HepG2 (cell line): ENCODE measurements around the gene COMT. TPM values are rescaled to one million over a fixed set of nuclear protein-coding genes. Genes with fewer than 3 reads are reported as not detected.

Experiments
- ATAC-seq: fragments of 200-7000 bp; cut with Tn5 transposase; 3 replicates; pipeline ENCODE4 v1.9.1; 2020; ENCODE audit warnings: mild to moderate bottlenecking, moderate library complexity
- BruUV-seq: library from RNA; stranded (reverse); fragments of 400-500 nt; replicated peaks from 2 replicates; lab custom pipeline; 2021; lab: Mats Ljungman, UMichigan
- CTCF ChIA-PET: fragments of 300-600 bp; formaldehyde crosslinking; extraction: SDS; loops from one replicate; lab custom pipeline; 2021; ENCODE audit warnings: low total read pairs, inconsistent platforms, low intra/inter-chr PET ratio; lab: Yijun Ruan, JAX
- POLR2A ChIA-PET: fragments of 350-600 bp; sonication (Branson Sonifier 250); formaldehyde crosslinking; loops from one replicate; lab custom pipeline; 2020; ENCODE audit warnings: antibody characterized with exemption, inconsistent platforms; lab: Yijun Ruan, JAX
- DNase-seq: peaks from one replicate; pipeline ENCODE4 v3.0.0-alpha.2; 2015; ENCODE audit warnings: low spot score
- FAIRE-seq: peaks from 3 replicates; lab custom pipeline; 2011; peaks lifted over from hg19 to GRCh38; lab: Jason Lieb, UNC
- H2AFZ ChIP-seq: one replicate; pipeline ENCODE4 v1.6.1; 2011; ENCODE audit warnings: low read length, inconsistent platforms
- H3K27ac ChIP-seq: fragments of 300-600 bp; 3 replicates; pipeline ENCODE4 v1.8.0; 2011; ENCODE audit warnings: mixed run types, mild to moderate bottlenecking, mixed read lengths, low read length, inconsistent platforms; ENCODE audit not compliant: insufficient read depth; ENCODE audit errors: extremely low read length
- H3K27me3 ChIP-seq, 2 experiments: fragments of 200-600 bp in 1 of 2; 2 replicates in 1 of 2; 3 replicates in 1 of 2; pipeline versions ENCODE4 v1.6.0 to v1.8.0; 2011; ENCODE audit warnings: low read length in 2 of 2, mild to moderate bottlenecking in 2 of 2, moderate library complexity in 2 of 2, inconsistent platforms in 1 of 2; ENCODE audit not compliant: insufficient read depth in 2 of 2, control insufficient read depth in 1 of 2
- H3K36me3 ChIP-seq, 2 experiments: fragments of 200-600 bp in 1 of 2; replicated peaks in 1 of 2; 2 replicates in 1 of 2; 3 replicates in 1 of 2; pipeline versions ENCODE4 v1.5.1 to v1.8.0; 2011; ENCODE audit warnings: low read length in 2 of 2, inconsistent platforms in 1 of 2; ENCODE audit not compliant: insufficient read depth in 2 of 2, control insufficient read depth in 1 of 2
- H3K4me1 ChIP-seq: 2 replicates; pipeline ENCODE4 v1.5.1; 2012; ENCODE audit warnings: low read length, inconsistent platforms; ENCODE audit not compliant: insufficient read depth
- H3K4me2 ChIP-seq: 2 replicates; pipeline ENCODE4 v1.6.0; 2011; ENCODE audit warnings: low read depth, low read length, inconsistent platforms
- H3K4me3 ChIP-seq, 3 experiments: fragments of 200-600 bp in 1 of 3; sonication (generic), shearing (Covaris generic) in 1 of 3; replicated peaks in 1 of 3; 2 replicates each; pipeline ENCODE4 v1.5.1; 2011 to 2016; ENCODE audit warnings: low read length in 3 of 3, inconsistent platforms in 2 of 3, low read depth in 2 of 3, mild to moderate bottlenecking in 2 of 3, control low read depth in 1 of 3, mixed read lengths in 1 of 3; ENCODE audit not compliant: insufficient read depth in 1 of 3
- H3K79me2 ChIP-seq: one replicate; pipeline ENCODE4 v1.6.1; 2011; ENCODE audit warnings: low read length, inconsistent platforms; ENCODE audit not compliant: insufficient read depth
- H3K9ac ChIP-seq: 2 replicates; pipeline ENCODE4 v1.6.0; 2011; ENCODE audit warnings: mild to moderate bottlenecking, low read depth, low read length, inconsistent platforms; ENCODE audit not compliant: insufficient read depth
- H3K9me3 ChIP-seq: 2 replicates; pipeline ENCODE4 v1.5.1; 2012; ENCODE audit warnings: mild to moderate bottlenecking, low read length
- H4K20me1 ChIP-seq: 2 replicates; pipeline ENCODE4 v1.6.0; 2011; ENCODE audit warnings: inconsistent platforms, mild to moderate bottlenecking, low read length, moderate library complexity; ENCODE audit not compliant: insufficient read depth
- ARNTL ChIP-seq: sonication (generic); formaldehyde crosslinking; IDR thresholded peaks from 2 replicates; pipeline ENCODE4 v1.4.0; 2020; ENCODE audit warnings: mild to moderate bottlenecking, missing genetic modification reagents
- CREBL2 ChIP-seq: sonication (generic); formaldehyde crosslinking; IDR thresholded peaks from 2 replicates; pipeline ENCODE4 v1.8.1; 2023; ENCODE audit warnings: missing genetic modification reagents, mild to moderate bottlenecking, borderline replicate concordance
- PBX2 ChIP-seq: IDR thresholded peaks from 2 replicates; pipeline ENCODE4 v1.6.1; 2016; ENCODE audit warnings: control low read depth
- TBP ChIP-seq: sonication (generic); formaldehyde crosslinking; IDR thresholded peaks from 2 replicates; pipeline ENCODE4 v1.5.0; 2020; ENCODE audit warnings: missing genetic modification reagents
- YEATS2 ChIP-seq: sonication (generic); formaldehyde crosslinking; IDR thresholded peaks from 2 replicates; pipeline ENCODE4 v1.4.0; 2020; ENCODE audit warnings: missing genetic modification reagents, borderline replicate concordance
- ZBTB33 ChIP-seq: sonication (generic); formaldehyde crosslinking; IDR thresholded peaks from 2 replicates; pipeline ENCODE4 v1.4.0; 2020; ENCODE audit warnings: missing genetic modification reagents
- ZNF354B ChIP-seq: sonication (generic); formaldehyde crosslinking; IDR thresholded peaks from 2 replicates; pipeline ENCODE4 v1.8.0; 2022; ENCODE audit warnings: mild to moderate bottlenecking, missing genetic modification reagents
- ZNF549 ChIP-seq: sonication (generic); formaldehyde crosslinking; IDR thresholded peaks from 2 replicates; pipeline ENCODE4 v1.5.0; 2020; ENCODE audit warnings: missing genetic modification reagents
- ZNF841 ChIP-seq: sonication (generic); formaldehyde crosslinking; IDR thresholded peaks from 2 replicates; pipeline ENCODE4 v1.8.1; 2023; ENCODE audit warnings: missing genetic modification reagents, borderline replicate concordance
- ZNF883 ChIP-seq: sonication (generic); formaldehyde crosslinking; IDR thresholded peaks from 2 replicates; pipeline ENCODE4 v1.5.1; 2020; ENCODE audit warnings: mild to moderate bottlenecking, missing genetic modification reagents; ENCODE audit errors: not compliant biosample characterization
- WGBS: methylation state at CpG from one replicate; pipeline ENCODE4 v1.1.6; 2017; ENCODE audit warnings: low lambda C conversion rate; 5-methylcytosine and 5-hydroxymethylcytosine counted together
- in situ Hi-C: cut with HindIII; loops from 2 replicates; pipeline ENCODE4 v1.10.0; 2017; ENCODE audit warnings: low pct_unique_long_range_greater_than_20kb; ENCODE audit not compliant: extremely low pct_ligation_motif_present
- intact Hi-C: fragments of 100-400 bp; cut with micrococcal nuclease; formaldehyde crosslinking; loops from one replicate; pipeline ENCODE4 v1.10.0; 2022; ENCODE audit not compliant: unreplicated experiment
- polyA plus RNA-seq, 8 experiments: library from polyadenylated mRNA; depleted of rRNA in 3 of 8; stranded (reverse) in 7 of 8; unstranded in 1 of 8; fragments of >200 nt; fragmentation: Illumina TruSeq in 4 of 8; extraction: Trizol in 4 of 8; gene quantifications; 2 replicates each; pipeline versions ENCODE4 v1.2.1 to v1.2.3, GENCODE V29; 2011 to 2016; ENCODE audit warnings: low read depth in 4 of 8, missing spikeins in 1 of 8, mixed read lengths in 1 of 8; ENCODE audit not compliant: insufficient read depth in 1 of 8
- total RNA-seq, 5 experiments: library from RNA; depleted of rRNA; stranded (reverse); fragments of >200 nt; fragmentation: Illumina TruSeq; extraction: Trizol; gene quantifications; 2 replicates each; pipeline ENCODE4 v1.2.3, GENCODE V29; 2016; ENCODE audit warnings: low read depth in 1 of 5

The COMT gene
- total and polyA plus RNA-seq, 2 of the 13 experiments (the other 11 are each of a cell fraction or from before 2014, with no cell fraction given), result 156 to 162 TPM

- in situ Hi-C loops, result no loop called here
- Histone ChIP-seq H3K9me3 (no peaks in the 10 kb centered on the region), H3K4me2 (no peak overlapping the region), H3K27ac (no peak overlapping the region), H3K36me3 (no peaks in the 10 kb centered on the region; a peak in 1 of 5 replicates), H3K9ac (no peak overlapping the region), H4K20me1 (no peaks in the 10 kb centered on the region), H3K4me3 (no peak overlapping the region), H3K4me1 (peaks cover 4% of the 10 kb centered on the region; the same call in 1 of the 2 replicates), H3K79me2 (no peaks in the 10 kb centered on the region), H3K27me3 (no peaks in the 10 kb centered on the region), H2AFZ (no peak overlapping the region)
- DNase-seq, result no peak
- CTCF ChIA-PET, result no interaction called here
- no TSS peak for BruUV-seq
- intact Hi-C loops, result no loop called here
- ATAC-seq, result no peak
- no peak for TF ChIP-seq YEATS2 (CRISPR knock-in tag)
- TF ChIP-seq ZNF841 (CRISPR knock-in tag), result no peak
- no peak for TF ChIP-seq ZNF883 (CRISPR knock-in tag)
- TF ChIP-seq ZNF549 (CRISPR knock-in tag), result no peak
- no peak for TF ChIP-seq TBP (CRISPR knock-in tag)
- TF ChIP-seq CREBL2, result no peak
- TF ChIP-seq PBX2 (CRISPR knock-in tag), result no peak
- no peak for TF ChIP-seq ARNTL (CRISPR knock-in tag)
- TF ChIP-seq ZBTB33 (CRISPR knock-in tag), result no peak
- TF ChIP-seq ZNF354B (CRISPR knock-in tag), result no peak
- 97% methylated on average over 16 of the region's 23 CpGs for WGBS
- POLR2A ChIA-PET, result no interaction called here
- no peak for FAIRE-seq
Measured at GRCh38 chr22:19991645-19992451, 50.3 kb downstream of the COMT start.
